ENCODE data around the gene EPB41L2. TPM values are rescaled to one million over a fixed set of nuclear protein-coding genes. Genes with fewer than 3 reads are reported as not detected.

EPB41L2 gene
- total RNA-seq, 2 donors from 2014 or later, result 99.6 to 110 TPM

DNA sequence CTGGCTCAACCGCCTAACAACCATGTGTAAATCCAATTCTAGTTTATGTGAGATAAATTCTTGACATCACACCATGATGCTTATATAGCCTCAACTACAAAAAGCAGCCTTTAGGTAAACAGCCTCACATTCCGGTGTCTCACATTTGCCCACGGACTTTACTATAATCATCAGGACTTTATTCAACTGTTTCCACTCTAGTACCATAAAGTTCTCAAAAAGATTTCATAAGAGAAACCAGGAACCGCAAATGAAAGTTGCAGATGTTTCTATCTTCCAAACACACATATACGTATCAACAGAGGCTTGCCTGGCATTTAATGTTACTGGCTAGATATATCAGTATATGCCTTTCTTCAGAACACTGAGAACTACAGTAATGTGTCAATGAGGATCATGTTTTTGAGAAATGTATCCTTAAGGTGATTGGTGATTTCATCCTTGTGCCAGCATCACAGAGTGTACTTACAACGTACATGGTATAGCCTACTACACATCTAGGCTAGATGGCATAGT lies 80.0 kb downstream of the EPB41L2 start:
- DNase-seq (ENCODE audit: low spot score) (no peak), ATAC-seq (ENCODE audit: insufficient number of reproducible peaks, low FRiP score, low read depth) (no peak)
- H3K27ac ChIP-seq, result no peak overlapping the region
- no peaks in the 10 kb centered on the region for H3K36me3 ChIP-seq
- no peak for TF ChIP-seq CTCF (IDR thresholded peaks at IDR 0.05)
- peaks cover 0 to 5% of the 10 kb centered on the region in 2 donors for H3K4me1 ChIP-seq (ENCODE audit: control insufficient read depth in 1 of 2, low read depth in 2 of 2)
- no peak overlapping the region for H3K4me3 ChIP-seq
- no peaks in the 10 kb centered on the region for H3K9me3 ChIP-seq
- H3K27me3 ChIP-seq (replicated peaks; ENCODE audit: insufficient read depth), result no peaks in the 10 kb centered on the region

DNA sequence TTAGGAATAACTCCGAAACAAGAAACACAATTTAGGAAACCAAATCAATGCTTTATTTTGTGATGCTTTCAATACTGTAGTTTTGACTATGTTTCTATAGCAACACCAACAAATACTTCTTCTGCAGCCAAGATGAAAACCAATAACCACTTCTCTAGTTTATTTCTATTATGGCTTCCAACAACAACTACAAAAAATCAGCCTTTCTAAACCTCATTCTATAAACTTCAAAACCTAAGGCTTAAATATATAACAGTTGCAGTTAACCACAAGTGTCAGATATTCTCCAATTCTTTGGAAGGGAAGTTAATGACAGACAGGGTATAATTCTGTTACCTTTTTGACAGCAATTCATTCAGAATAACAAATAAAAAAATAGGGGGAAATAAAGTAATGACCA lies 80.9 kb downstream of the EPB41L2 start:
- Histone ChIP-seq H3K27me3 (replicated peaks; ENCODE audit: insufficient read depth) (no peaks in the 10 kb centered on the region), H3K4me1 (ENCODE audit: control insufficient read depth in 1 of 2, low read depth in 2 of 2) (peaks cover 0 to 5% of the 10 kb centered on the region in 2 donors), H3K36me3 (no peaks in the 10 kb centered on the region), H3K9me3 (no peaks in the 10 kb centered on the region), H3K27ac (no peak overlapping the region), H3K4me3 (no peak overlapping the region)
- TF ChIP-seq CTCF (IDR thresholded peaks at IDR 0.05), result no peak
- DNase-seq (ENCODE audit: low spot score) (no peak), ATAC-seq (ENCODE audit: insufficient number of reproducible peaks, low FRiP score, low read depth) (no peak)

DNA sequence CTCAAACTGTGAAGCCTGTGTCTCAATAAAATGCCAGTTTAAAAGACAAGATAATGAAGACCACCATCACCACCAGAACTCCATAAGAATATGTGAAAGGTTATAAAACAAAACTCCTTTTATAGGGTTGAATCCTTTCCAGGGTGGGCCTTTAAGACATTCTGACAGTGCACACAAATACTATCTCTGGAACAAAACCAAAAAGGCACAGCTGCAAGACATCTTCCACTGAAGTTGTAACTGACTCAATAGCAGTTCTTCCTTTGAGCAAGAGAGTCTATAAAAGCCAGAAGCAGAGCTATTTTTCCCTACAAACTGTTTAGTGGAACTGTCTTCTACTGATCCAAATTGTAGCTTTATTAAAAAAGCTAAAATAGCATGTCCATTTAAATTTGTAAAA lies 81.6 kb downstream of the EPB41L2 start:
- no peaks in the 10 kb centered on the region for H3K9me3 ChIP-seq
- DNase-seq (ENCODE audit: low spot score), result no peak
- no peaks in the 10 kb centered on the region for H3K27me3 ChIP-seq (replicated peaks; ENCODE audit: insufficient read depth)
- no peak overlapping the region for H3K27ac ChIP-seq
- H3K36me3 ChIP-seq, result no peaks in the 10 kb centered on the region
- TF ChIP-seq CTCF (IDR thresholded peaks at IDR 0.05), result no peak
- H3K4me3 ChIP-seq, result no peak overlapping the region
- H3K4me1 ChIP-seq (ENCODE audit: control insufficient read depth in 1 of 2, low read depth in 2 of 2), result peaks cover 0 to 5% of the 10 kb centered on the region in 2 donors
- ATAC-seq (ENCODE audit: insufficient number of reproducible peaks, low FRiP score, low read depth), result no peak

DNA sequence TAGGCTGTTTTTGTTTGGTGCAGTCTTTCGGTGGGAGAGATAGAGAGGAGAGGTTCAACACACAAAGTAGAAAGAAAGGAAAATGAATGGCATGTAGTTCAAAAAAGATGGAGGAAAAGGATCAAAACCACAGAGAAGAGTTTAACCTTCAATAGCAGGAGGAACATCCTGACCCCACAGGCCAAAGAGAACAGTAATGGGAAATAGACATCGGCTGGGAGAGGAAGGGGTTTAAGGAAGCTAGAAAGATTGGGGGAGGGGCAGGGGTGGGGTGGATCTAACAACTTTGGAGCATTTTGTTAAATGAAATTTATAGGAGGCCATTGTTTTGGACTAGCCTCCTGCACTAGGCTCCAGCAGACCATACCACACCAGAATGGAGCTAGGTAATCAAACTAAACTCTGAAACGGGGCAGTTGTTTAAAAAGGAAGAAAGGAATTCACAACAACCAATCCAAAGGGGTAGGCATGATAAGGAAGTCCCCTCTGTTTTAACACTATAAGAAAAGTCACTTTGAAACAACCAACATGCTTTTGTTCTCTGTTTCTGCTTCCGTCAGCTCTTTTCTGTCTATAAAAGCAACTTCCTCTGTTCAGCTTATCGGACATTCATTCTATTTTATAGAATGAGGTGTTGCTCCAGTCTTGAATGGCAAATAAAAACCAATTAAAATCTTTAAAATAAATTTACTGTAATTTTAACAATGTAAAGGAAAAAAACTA lies 82.6 kb downstream of the EPB41L2 start:
- Histone ChIP-seq H3K4me1 (ENCODE audit: control insufficient read depth in 1 of 2, low read depth in 2 of 2) (peaks cover 0 to 5% of the 10 kb centered on the region in 2 donors), H3K4me3 (no peak overlapping the region), H3K9me3 (no peaks in the 10 kb centered on the region), H3K36me3 (no peaks in the 10 kb centered on the region), H3K27me3 (replicated peaks; ENCODE audit: insufficient read depth) (no peaks in the 10 kb centered on the region), H3K27ac (no peak overlapping the region)
- no peak for DNase-seq (ENCODE audit: low spot score)
- TF ChIP-seq CTCF (IDR thresholded peaks at IDR 0.05), result no peak
- no peak for ATAC-seq (ENCODE audit: insufficient number of reproducible peaks, low FRiP score, low read depth)

DNA sequence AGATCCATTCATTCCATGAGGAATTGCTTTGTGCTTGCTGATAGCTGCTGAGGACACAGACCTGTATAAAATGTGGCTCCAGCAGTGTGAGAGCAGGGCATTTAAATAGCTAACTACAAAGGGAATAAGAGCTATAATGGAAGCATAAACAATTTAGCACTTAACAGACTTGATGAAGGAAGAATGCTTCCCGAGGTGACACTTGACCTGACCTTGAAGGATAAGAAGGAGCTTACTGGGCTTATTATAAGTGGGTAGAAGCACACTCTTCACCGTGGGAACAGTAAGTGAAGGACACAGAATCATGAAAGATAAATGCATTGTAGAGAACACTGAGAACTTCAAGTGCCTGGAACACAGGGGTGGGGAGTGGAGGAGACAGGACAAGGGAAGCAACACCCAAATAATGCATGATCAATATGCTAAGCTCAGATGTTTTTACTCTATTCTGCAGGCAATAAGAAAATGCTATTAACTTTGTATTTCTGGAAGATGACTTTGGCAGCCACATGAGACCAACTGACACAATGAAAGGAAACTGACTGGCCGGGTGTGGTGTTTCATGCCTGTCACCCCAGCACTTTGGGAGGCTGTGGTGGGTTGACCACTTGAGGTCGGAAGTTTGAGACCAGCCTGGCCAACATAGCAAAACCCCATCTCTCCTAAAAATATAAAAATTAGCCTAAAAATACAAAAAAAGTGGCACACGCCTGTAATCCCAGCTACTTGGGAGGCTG lies 84.2 kb downstream of the EPB41L2 start:
- ATAC-seq (ENCODE audit: insufficient number of reproducible peaks, low FRiP score, low read depth), result no peak
- Histone ChIP-seq H3K4me1 (ENCODE audit: control insufficient read depth in 1 of 2, low read depth in 2 of 2) (peaks cover 0 to 5% of the 10 kb centered on the region in 2 donors), H3K27ac (no peak overlapping the region), H3K27me3 (replicated peaks; ENCODE audit: insufficient read depth) (no peaks in the 10 kb centered on the region), H3K9me3 (no peaks in the 10 kb centered on the region), H3K4me3 (no peak overlapping the region), H3K36me3 (no peaks in the 10 kb centered on the region)
- no peak for DNase-seq (ENCODE audit: low spot score)
- no peak for TF ChIP-seq CTCF (IDR thresholded peaks at IDR 0.05)
